ENCODE data around the gene PLXNA2.

PLXNA2 gene

GRCh38 chr1:208207388-208208131, 36.6 kb downstream of the PLXNA2 start:
- TF ChIP-seq CREB5 (CRISPR knock-in tag; IDR thresholded peaks at IDR 0.05; ENCODE audit: low read depth) (no peak), SNAI2 (CRISPR knock-in tag; IDR thresholded peaks at IDR 0.05) (no peak), BACH2 (CRISPR knock-in tag; IDR thresholded peaks at IDR 0.05; ENCODE audit: borderline replicate concordance) (no peak), ZFP30 (CRISPR knock-in tag; IDR thresholded peaks at IDR 0.05) (no peak), ZNF565 (CRISPR knock-in tag; conservative IDR thresholded peaks at IDR 0.05; ENCODE audit: low read depth) (no peak), CSRNP3 (CRISPR knock-in tag; IDR thresholded peaks at IDR 0.05) (no peak), CSDC2 (CRISPR knock-in tag; IDR thresholded peaks at IDR 0.05) (no peak), ZC3H10 (CRISPR knock-in tag; IDR thresholded peaks at IDR 0.05) (no peak), PATZ1 (CRISPR knock-in tag; IDR thresholded peaks at IDR 0.05; ENCODE audit: borderline replicate concordance) (no peak), PPARA (CRISPR knock-in tag; IDR thresholded peaks at IDR 0.05; ENCODE audit: borderline replicate concordance) (no peak), ESRRG (CRISPR knock-in tag; IDR thresholded peaks at IDR 0.05) (no peak), ZNF70 (CRISPR knock-in tag; IDR thresholded peaks at IDR 0.05) (no peak), TOX (CRISPR knock-in tag; IDR thresholded peaks at IDR 0.05; ENCODE audit: borderline replicate concordance) (no peak), POU6F1 (CRISPR knock-in tag; IDR thresholded peaks at IDR 0.05; ENCODE audit: borderline replicate concordance, low read depth) (no peak), RARB (CRISPR knock-in tag; IDR thresholded peaks at IDR 0.05) (no peak), ZFP3 (CRISPR knock-in tag; IDR thresholded peaks at IDR 0.05) (no peak), TCF4 (CRISPR knock-in tag; IDR thresholded peaks at IDR 0.05; ENCODE audit: borderline replicate concordance) (no peak), ISL1 (CRISPR knock-in tag; IDR thresholded peaks at IDR 0.05) (no peak), TSHZ2 (CRISPR knock-in tag; IDR thresholded peaks at IDR 0.05) (no peak)
- ATAC-seq, result peak; percentile 71

- no peak for ATAC-seq
- TF ChIP-seq ZNF565 (CRISPR knock-in tag; conservative IDR thresholded peaks at IDR 0.05; ENCODE audit: low read depth) (no peak), TOX (CRISPR knock-in tag; IDR thresholded peaks at IDR 0.05; ENCODE audit: borderline replicate concordance) (no peak)
Measured at GRCh38 chr1:208206092-208206698, 38.0 kb downstream of the PLXNA2 start.
